ENCODE data around the gene GYPA. TPM values are rescaled to one million over a fixed set of nuclear protein-coding genes. Genes with fewer than 3 reads are reported as not detected.
"Not testable (repeated sequence)": the region's sequence is repeated elsewhere in the genome, so short reads cannot be mapped to it uniquely, and the experiment has no call there.

GYPA gene
- polyA plus RNA-seq, 6 donors from 2014 or later = not detected

- not testable (repeated sequence) for H3K27ac Mint-ChIP-seq, H3K9me3 Mint-ChIP-seq, H3K36me3 Mint-ChIP-seq, H3K4me3 Mint-ChIP-seq, H3K4me1 Mint-ChIP-seq, H3K27me3 Mint-ChIP-seq
- peak; percentile 37 to 64 for ATAC-seq (ENCODE audit: low read depth in 2 of 2)
- peak; percentile 24 for DNase-seq
Measured at GRCh38 chr4:144142690-144143326, 2.3 kb upstream of the GYPA start.

GRCh38 chr4:144141493-144141892 is 975 bp upstream of the GYPA start:
- no peak for DNase-seq
- H3K4me1 Mint-ChIP-seq = no peaks in the 10 kb centered on the region
- no peak overlapping the region for H3K4me3 Mint-ChIP-seq
- H3K27ac Mint-ChIP-seq = no peak overlapping the region
- H3K36me3 Mint-ChIP-seq = no peaks in the 10 kb centered on the region
- no peak for ATAC-seq (ENCODE audit: low read depth in 2 of 2)
- peaks cover 0 to 4% (median 0%) of the 10 kb centered on the region in 3 donors for H3K27me3 Mint-ChIP-seq
- no peaks in the 10 kb centered on the region for H3K9me3 Mint-ChIP-seq

GRCh38 chr4:144139991-144140390 is 527 bp downstream of the GYPA start:
- not testable (repeated sequence) for H3K9me3 Mint-ChIP-seq; DNase-seq; ATAC-seq (ENCODE audit: low read depth in 2 of 2); H3K27ac Mint-ChIP-seq; H3K4me1 Mint-ChIP-seq; H3K36me3 Mint-ChIP-seq; H3K4me3 Mint-ChIP-seq; H3K27me3 Mint-ChIP-seq

GRCh38 chr4:144139547-144139946 is 971 bp downstream of the GYPA start:
- not testable (repeated sequence) for H3K4me1 Mint-ChIP-seq; H3K27ac Mint-ChIP-seq; H3K4me3 Mint-ChIP-seq; DNase-seq; H3K9me3 Mint-ChIP-seq; H3K36me3 Mint-ChIP-seq; ATAC-seq (ENCODE audit: low read depth in 2 of 2); H3K27me3 Mint-ChIP-seq

- not testable (repeated sequence) for H3K4me1 Mint-ChIP-seq; H3K27me3 Mint-ChIP-seq; DNase-seq; H3K27ac Mint-ChIP-seq; H3K4me3 Mint-ChIP-seq; ATAC-seq (ENCODE audit: low read depth in 2 of 2); H3K9me3 Mint-ChIP-seq; H3K36me3 Mint-ChIP-seq
Measured at GRCh38 chr4:144138239-144138638, 2.3 kb downstream of the GYPA start.

GRCh38 chr4:144137137-144137931 is 3.2 kb downstream of the GYPA start:
- not testable (repeated sequence) for DNase-seq; H3K4me3 Mint-ChIP-seq; H3K4me1 Mint-ChIP-seq; H3K27ac Mint-ChIP-seq; H3K9me3 Mint-ChIP-seq; H3K36me3 Mint-ChIP-seq; ATAC-seq (ENCODE audit: low read depth in 2 of 2); H3K27me3 Mint-ChIP-seq

- not testable (repeated sequence) for H3K27ac Mint-ChIP-seq; ATAC-seq (ENCODE audit: low read depth in 2 of 2); H3K36me3 Mint-ChIP-seq; H3K4me1 Mint-ChIP-seq; DNase-seq; H3K9me3 Mint-ChIP-seq; H3K4me3 Mint-ChIP-seq; H3K27me3 Mint-ChIP-seq
Measured at GRCh38 chr4:144136189-144136588, 4.3 kb downstream of the GYPA start.

- not testable (repeated sequence) for H3K4me1 Mint-ChIP-seq; H3K9me3 Mint-ChIP-seq; H3K36me3 Mint-ChIP-seq; H3K4me3 Mint-ChIP-seq; H3K27me3 Mint-ChIP-seq; DNase-seq; ATAC-seq (ENCODE audit: low read depth in 2 of 2)
- H3K27ac Mint-ChIP-seq = peak overlapping the region in 1 of 6 donors; percentile 28
Measured at GRCh38 chr4:144130167-144130566, 10.4 kb downstream of the GYPA start.

- not testable (repeated sequence) for H3K27me3 Mint-ChIP-seq; H3K27ac Mint-ChIP-seq; DNase-seq; H3K4me3 Mint-ChIP-seq; H3K9me3 Mint-ChIP-seq; ATAC-seq (ENCODE audit: low read depth in 2 of 2); H3K4me1 Mint-ChIP-seq; H3K36me3 Mint-ChIP-seq
Measured at GRCh38 chr4:144129336-144129875, 11.1 kb downstream of the GYPA start.

- not testable (repeated sequence) for ATAC-seq (ENCODE audit: low read depth in 2 of 2); H3K4me3 Mint-ChIP-seq; H3K36me3 Mint-ChIP-seq; H3K27me3 Mint-ChIP-seq; H3K27ac Mint-ChIP-seq; H3K4me1 Mint-ChIP-seq; DNase-seq; H3K9me3 Mint-ChIP-seq
Measured at GRCh38 chr4:144128709-144129320, 11.7 kb downstream of the GYPA start.

GRCh38 chr4:144125109-144125508 is 15.4 kb downstream of the GYPA start:
- H3K9me3 Mint-ChIP-seq; H3K4me3 Mint-ChIP-seq; H3K36me3 Mint-ChIP-seq; ATAC-seq (ENCODE audit: low read depth in 2 of 2); H3K27ac Mint-ChIP-seq; H3K27me3 Mint-ChIP-seq; DNase-seq; H3K4me1 Mint-ChIP-seq: not testable (repeated sequence)

GRCh38 chr4:144123982-144124635 is 16.4 kb downstream of the GYPA start:
- not testable (repeated sequence) for ATAC-seq (ENCODE audit: low read depth in 2 of 2)

GRCh38 chr4:144123269-144123668 is 17.2 kb downstream of the GYPA start:
- not testable (repeated sequence) for H3K4me1 Mint-ChIP-seq; H3K27me3 Mint-ChIP-seq; H3K4me3 Mint-ChIP-seq; H3K9me3 Mint-ChIP-seq; DNase-seq; ATAC-seq (ENCODE audit: low read depth in 2 of 2); H3K36me3 Mint-ChIP-seq
- peak overlapping the region in 1 of 6 donors; percentile 86 for H3K27ac Mint-ChIP-seq

More at GRCh38 chr4:144123982-144124635, 16.4 kb downstream of the GYPA start:
- H3K4me1 Mint-ChIP-seq, DNase-seq, H3K9me3 Mint-ChIP-seq, H3K4me3 Mint-ChIP-seq, H3K27ac Mint-ChIP-seq, H3K27me3 Mint-ChIP-seq, H3K36me3 Mint-ChIP-seq: not testable (repeated sequence)

All from naive B cell (primary cell).